HG03108 (cell line): ENCODE results near the gene TEDC1.

Experiments used
- ATAC-seq: cut with Tn5 transposase; IDR thresholded peaks from one replicate; pipeline ENCODE4 v1.9.1; 2021; ENCODE audit warnings: moderate library complexity; ENCODE audit not compliant: unreplicated experiment

Gene TEDC1

DNA sequence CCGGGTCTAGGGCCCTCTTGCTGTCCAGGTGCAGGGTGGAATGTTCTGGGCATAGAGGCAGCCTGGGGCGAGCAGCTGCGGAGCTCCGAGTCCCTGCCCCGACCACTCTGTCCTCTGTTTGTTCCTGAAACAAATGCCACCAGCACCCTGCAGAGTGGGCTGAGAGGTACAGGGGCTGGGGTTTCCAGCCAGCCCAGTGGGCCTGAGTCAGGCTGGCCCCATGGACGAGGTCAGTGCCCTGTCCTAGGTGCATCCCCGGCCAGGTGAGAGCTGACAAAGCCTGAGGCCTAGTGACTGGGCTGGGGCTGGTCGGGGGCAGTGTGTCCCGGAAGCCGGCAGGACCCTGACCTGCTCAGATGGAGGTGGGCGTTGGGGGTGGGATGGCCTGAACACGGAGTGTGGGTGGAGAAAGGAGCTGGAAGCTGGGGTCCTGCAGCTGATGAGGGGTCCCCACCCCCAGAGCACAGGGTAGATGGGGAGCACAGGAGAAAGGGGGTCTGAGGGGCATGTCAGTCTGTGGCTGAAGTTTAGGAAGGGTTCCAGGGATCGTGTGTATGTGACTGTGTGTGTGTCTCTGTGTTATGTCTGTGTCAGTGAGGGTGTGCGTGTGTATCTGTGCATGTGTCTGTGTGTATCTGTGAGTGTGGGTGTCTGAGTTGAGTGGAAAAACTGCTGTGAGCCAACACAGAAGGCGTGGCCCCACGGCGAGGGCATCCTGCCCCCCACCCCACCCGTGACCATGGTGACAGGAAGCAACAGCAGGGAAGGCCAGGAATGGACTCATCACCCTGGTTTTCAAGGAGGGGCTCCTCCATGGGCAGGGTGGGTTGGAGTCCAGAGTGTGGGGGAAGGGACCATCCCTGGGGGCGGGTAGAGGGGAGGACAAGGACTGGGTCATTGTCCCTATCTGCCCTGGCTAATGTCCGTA is 6.7 kb upstream of the TEDC1 start:
- ATAC-seq: no peak

DNA sequence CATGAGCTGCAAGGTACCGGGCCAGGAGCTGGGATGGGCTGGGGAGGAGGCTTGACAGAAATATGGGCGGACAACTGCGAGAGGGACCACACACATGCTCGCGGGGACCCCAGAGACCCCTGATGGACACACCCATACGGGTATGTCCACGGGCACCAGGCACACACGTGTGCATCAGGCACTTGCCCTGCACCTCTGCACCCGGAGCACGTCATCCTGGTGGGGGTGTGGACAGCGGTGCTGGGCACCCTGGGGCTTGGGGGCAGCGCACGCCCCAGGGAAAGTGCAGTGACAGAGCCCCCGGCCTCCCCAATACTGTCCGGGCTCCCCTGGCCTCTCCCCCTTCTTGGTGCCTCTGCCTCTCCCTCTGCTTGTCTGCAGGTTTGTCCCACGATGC is 6.1 kb upstream of the TEDC1 start:
- no peak for ATAC-seq

DNA sequence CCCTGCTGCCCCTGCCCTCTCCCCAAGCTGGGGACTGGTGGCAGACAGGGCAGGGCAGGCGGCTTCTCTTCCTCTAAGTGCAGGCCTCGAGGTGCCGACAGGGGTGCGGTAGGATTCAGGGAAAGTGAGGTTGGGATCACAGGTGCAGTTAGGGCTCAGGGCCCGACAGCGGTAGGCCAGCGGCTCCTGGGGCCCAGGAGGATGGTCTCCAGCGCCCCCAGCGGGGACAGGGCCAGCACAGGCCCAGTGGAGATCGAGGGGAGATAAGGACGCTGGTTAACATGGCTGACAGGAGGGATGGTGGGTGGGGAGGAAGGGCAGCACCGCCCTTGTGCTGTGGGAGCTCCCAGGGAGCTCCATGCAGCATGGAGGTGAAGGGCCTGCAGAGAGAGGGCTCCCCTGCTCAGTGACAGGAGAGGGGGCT is 5.3 kb upstream of the TEDC1 start:
- no peak for ATAC-seq

DNA sequence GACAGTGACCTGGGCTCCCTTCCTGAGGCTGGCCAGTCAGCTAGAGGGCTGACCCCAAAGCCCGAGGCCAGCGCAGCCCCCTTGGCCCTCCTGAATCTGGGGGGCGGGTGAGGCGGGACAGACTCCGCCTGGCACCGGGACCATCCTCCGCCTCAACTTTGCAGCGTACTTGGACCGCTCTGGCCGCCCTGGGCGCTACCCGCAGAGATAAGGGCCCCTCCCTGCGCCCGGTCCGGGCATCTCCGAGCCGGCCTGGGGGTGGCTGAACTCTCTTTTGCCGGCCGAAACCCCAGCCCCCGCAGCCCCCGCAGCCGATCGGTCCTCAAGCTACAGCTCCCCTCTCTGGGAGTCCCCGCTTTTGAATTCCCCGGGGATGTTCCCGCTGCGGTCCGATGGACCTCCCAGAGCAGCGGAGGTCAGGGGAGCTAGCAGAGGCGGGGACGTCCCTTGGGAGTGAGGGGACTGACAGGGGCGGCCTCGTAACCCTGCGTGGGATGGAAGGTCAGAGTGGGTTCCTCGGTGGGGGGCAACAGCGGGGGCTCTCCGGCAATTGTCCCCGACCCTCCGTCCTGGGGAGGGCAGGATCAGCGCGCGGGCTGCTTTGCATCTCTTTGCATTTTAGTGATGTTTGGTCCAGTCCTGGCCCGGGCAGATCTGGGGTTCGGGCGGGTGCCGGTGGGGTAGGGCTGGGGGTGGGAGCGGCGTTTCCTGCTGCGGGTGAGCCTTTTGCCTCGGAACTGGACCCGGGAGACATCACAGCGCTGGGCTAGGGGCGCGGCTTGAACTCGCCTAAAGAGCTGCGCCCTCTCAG is 4.7 kb upstream of the TEDC1 start, which contains the start of gene CRIP1:
Gene CRIP1 (plus strand): TSS at position 724 of the 811 bp plus-strand sequence. CDS start 374 bp downstream, outside the sequence.
- no peak for ATAC-seq

DNA sequence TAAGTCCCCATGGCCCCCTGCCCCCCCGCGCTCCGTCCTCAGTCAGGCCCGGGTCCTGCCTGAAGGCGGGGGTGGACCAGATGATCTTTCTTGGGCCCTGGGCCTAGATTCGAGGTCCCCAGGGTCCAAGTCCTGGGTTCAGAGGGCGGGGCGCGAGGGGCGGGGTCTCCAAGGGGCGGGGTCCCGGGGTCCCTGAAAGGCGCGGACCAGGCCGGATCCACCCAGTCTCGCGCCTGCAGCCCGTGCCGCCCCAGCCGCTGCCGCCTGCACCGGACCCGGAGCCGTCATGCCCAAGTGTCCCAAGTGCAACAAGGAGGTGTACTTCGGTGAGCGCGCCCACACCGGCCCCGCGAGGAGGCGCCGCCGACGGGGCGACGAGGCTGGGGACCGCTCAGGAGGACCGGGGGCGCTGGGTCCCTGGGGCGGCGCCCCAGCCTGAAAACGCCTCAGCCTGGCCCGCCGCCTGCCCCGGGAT is 4.0 kb upstream of the TEDC1 start:
- no peak for ATAC-seq

DNA sequence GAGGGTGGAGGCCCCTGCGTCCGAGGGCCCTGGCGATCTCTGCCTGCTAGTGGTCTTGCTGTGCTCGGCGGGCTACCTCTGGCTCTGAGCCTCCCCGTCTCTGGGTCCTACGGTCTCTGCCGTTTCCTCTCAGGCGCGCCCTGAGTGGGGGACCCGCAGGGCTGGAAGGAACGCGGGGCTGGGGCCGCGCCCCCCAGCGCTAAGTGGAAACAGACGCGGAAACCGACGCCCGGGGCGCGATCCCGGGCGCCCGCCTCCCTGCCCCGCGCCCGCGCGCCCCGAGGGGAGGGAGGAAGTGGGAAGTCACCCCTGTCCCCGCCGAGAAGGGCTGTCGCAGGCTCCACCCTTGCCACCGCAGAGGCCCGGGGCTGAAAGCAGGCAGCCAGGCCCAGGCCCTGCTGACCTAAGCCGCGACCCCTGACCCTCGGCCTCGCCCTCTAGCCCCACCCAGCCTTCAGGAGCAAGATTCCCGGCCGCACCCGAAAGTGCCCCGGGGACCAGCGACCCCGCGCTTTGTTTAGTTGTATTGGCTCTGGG is 3.5 kb upstream of the TEDC1 start:
- ATAC-seq: no peak

DNA sequence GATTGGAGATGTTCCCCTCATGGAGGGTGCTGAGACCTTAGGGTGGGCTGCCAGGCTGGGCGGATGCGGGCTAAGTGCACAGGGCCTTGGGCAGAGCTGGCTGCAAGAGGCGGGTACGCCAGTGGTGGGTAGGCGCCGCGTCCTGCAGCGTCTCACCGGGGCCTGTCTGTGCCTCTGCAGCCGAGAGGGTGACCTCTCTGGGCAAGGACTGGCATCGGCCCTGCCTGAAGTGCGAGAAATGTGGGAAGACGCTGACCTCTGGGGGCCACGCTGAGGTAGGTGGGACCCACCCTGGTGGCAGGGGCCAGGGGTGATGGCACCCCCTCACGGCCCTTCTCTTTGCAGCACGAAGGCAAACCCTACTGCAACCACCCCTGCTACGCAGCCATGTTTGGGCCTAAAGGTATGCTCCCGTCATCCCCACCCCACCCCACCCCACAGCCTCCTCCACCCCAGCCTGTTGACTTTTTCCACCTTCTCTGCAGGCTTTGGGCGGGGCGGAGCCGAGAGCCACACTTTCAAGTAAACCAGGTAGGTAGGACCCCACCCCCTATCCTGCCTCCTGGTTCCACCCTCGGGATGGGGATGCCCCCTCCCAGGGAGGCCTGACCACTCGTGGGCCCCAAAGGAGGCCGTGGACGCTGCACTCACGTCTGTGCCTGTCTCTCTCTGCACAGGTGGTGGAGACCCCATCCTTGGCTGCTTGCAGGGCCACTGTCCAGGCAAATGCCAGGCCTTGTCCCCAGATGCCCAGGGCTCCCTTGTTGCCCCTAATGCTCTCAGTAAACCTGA is 2.9 kb upstream of the TEDC1 start:
- no peak for ATAC-seq

DNA sequence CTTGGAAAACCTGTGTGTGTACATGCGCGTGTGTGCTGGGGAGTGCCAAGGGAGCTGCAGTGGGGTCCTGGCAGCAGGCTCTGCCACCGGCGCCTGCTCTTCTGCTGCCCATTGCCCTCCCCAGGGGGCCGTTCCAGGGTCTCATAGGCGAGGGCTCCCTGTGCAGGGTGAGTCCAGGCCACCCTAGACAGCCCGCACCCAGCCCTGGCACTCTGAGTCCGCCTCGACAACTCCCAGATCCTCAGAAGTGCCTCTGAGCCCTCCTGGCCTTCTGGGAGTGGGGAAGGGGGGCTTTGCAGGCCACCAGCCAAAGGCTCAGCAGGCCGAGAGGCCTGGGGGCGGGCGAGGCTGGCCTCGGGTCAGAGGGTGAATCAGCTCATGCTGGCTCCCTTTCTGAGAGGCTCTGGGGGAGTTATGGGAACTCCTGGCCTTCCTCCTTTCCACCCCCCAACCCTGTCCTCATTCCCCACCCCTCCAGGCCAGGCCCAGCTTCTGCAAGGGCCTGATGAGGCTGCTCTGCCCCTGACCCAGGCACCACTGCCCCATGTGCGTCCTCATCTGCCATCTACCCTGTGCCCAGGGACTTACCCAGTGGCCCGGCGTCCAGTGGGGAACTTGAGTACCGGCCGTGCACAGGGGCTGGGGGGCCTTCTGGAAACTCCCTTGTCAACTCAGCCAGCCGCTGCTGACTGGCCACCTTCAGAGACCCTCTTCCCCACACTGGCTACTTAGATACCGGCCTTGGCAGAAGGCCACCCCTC is 2.1 kb upstream of the TEDC1 start:
- no peak for ATAC-seq

DNA sequence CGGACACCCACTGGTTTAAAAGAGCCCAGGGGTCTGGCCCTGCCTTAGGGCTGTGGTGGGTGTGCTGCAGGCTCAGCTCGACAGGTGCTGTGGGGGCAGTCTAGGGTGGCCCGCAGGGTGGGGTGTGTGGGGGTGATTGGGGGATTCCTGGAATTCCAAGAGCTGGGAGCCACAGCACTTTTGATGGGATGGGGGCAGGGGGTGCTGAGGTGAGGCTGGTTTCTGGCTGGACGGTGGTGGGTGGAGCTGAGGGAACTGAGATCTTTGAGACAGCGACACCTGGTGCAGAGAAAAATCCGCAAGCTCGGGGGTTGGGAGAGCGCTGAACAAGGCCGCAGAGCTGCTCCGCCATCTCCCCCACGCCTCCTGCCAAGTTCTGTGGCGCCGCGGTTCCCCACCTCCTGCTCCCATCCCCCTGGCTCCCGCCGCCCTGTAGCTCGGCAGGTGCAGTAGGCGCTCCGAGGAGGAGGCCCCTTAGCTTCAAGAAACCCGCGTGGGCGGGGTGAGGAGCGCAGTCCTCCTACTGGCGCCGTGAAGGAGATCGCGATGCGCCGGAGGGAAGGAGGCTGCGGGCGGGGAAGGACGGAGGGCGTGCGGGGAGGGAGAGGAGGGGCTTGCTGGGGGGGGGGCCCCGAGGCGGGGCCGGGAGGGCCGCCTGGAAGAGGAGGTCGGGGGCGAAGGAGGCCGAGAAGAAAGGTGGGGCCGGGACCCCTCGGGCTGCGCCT is 1.3 kb upstream of the TEDC1 start:
- ATAC-seq: no peak

DNA sequence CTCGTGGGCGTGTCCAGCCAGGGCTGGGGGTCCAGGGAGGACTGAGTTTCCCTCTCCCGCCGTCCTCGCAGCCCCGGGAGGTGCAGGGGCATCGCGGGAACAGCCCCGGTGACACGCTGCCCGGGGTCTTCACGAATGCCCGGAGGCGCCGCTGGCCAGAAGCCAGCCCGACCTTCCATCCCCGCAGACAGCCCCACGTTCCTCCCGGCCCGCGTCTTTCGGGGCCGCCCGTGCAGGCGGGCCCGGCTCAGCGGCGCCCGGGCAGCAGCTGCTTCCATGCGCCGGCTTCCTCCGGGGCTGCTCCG is 827 bp upstream of the TEDC1 start:
- no peak for ATAC-seq

DNA sequence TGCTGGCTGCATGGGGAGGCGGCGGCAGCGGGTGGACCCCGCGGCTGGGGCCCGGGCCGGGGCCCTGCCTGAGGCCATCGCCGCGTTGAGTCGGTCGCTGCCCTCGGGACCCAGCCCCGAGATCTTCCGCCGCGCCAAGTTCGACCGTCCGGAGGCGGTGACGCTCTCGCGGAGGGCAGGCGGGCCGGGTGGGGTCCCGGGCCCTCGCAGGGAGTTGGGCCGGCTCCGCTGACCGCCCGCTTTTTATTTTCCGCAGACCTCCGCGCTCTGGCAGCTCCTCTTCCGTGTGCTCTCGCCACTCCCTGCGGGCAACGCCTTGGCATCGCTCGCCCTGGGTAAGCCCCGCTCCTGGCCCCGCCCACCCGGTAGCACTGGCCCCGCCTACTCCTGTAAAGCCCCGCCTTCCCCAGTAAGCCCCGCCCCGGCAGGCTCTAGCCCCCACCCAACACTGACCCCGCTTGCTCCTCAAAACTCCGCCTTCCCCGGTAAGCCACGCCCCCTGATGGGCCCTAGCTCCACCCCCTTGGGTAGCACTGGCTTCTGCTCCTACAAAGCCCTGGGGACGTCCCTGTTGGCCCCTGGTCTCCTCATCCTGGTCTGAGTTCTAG is 424 bp downstream of the TEDC1 start:
- ATAC-seq: no peak

DNA sequence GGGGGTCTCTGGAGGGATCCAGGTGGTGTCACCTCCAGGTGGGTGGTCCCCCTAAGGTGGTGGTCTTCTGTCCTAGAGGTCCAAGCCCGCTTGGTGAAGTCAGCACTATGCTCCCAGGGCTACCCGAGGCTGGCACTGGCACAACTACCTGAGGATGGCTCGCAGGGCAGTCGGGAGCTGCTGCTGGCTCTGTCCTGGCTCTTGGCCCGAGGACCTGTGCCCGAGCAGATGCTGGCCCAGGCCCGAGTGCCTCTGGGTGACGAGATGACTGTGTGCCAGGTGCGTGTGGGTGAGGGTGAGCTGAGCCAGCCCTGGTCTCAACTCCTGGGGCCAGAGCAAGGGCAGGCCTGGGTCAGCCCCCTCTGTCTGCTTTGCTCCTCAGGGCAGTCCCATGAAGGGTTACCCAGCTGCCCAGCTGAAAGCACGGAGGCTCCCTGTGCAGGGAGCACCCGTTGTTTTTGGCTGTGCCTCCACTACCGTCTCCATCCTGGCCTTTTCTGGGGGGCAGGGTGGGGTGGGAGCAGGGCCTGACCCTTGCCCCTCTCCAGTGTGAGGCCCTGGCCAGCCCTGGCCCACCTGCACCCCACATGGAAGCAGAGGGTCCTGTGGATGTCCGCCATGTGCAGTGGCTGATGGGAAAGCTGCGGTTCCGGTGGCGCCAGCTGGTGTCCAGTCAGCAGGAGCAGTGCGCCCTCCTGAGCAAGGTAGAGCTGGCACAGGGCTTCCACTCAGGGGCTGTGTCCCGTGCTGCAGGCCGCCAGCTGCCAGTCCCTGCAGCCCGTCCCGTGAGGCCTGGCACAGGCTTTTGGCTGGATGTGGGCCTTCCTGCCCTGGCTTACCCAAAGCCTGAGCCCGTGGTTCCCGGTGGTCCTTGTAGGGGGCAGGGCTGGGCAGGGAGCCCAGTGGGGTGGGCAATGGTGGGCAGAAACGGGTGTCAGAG is 1.3 kb downstream of the TEDC1 start:
- no peak for ATAC-seq

DNA sequence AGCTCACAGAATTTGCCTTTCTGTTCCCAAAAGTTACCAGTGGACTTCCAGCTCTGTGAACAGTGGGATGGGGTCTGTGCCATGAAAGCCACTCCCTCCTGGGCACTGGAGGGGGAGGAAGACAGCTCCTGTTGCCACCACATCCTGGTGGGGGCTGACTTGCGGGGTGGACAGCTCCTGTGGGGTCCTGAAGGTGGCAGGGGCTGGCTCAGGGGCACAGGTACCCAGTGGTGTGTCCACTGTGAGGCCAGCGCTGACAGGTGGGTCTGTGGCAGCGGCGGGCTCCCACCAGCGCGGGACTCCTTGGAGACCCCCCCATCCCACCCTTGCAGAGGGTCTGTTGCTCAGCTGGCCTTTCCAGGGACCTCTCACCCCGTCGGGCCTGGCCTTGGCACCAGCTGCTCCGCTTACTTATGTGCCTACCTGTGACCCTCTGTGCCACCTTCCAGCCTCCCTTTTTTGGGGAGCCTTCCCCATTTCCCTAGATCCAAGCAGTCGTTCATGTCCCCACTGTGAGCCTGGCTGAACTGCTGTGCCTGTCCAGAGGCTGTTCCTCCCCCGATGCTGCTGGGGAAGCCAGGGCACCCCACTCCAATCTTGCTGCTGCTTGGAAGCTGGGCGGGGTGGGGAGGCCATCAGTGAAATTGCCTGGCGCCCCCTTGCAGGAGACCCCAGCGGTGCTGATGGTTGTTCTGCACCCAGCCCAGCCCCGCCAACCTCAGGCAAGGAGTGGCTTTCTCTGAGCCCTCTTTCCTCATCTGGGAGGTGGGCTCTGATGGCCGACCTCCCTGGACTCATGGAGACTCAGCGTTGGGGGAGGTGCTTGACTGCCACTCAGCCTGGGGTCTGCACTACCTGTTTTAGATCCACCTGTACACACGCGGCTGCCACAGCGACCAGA is 2.2 kb downstream of the TEDC1 start:
- ATAC-seq: no peak

DNA sequence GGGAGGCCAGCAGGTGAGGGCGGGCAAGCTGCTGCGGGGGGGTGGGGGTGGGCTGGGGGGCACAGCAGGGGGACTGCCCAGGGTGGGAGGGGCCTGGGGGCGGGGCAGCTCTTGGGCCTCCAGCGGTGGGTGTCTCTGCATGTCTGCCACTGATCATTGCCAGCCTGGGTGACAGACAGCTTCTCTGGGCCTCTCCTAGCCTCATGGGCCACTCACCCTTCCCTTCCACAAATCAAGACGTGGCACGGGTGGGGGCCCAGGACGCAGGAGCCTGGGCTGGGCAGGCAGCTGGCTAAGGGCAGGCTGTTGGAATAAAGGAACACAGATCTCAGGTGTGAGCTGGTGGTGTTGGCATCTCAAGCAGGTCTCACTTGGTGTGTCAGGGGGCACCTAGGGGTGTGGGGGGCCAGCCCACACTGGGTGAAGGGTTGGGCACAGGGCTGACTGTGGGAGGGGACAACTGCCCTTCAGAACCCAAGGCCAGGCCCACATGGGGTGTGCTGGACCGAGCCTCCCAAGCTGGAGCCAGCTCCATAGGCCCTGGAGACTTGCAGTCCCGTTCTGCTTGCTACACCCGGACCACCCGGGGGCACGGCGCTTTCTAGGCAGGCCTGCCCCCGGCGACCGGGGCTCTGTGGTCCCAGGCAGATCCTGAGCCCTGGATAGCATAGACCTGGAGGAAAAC is 3.0 kb downstream of the TEDC1 start:
- ATAC-seq: no peak

DNA sequence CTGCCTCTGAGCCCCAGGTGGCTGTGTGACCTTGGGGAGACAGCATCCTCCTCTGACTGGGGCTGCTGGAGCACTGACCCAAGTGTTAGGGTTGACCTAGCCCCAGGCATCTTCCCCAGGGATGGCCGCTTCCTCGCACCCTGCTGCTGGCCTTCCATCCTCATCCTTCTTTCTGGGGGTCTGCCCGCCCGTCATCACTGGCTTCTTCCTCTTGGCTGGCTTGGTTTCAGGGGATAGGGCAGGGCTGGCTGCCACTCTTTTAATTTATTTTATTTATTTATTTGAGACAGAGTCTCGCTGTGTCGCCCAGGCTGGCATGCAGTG is 3.5 kb downstream of the TEDC1 start:
- no peak for ATAC-seq
